Amniotic epithelial cell (primary cell): Measurements from ENCODE around the gene B3GAT1.
"Not testable (repeated sequence)": the region's sequence is repeated elsewhere in the genome, so short reads cannot be mapped to it uniquely, and the experiment has no call there.

ENCODE experiments used
- DNase-seq: peaks from one replicate; pipeline ENCODE4 v3.0.0-alpha.2; 2010; ENCODE audit warnings: low read depth

B3GAT1 gene

GRCh38 chr11:134355136-134355535 lies 56.9 kb downstream of the B3GAT1 start:
- no peak for DNase-seq

GRCh38 chr11:134352111-134352510 lies 59.9 kb downstream of the B3GAT1 start:
- DNase-seq = no peak

DNA sequence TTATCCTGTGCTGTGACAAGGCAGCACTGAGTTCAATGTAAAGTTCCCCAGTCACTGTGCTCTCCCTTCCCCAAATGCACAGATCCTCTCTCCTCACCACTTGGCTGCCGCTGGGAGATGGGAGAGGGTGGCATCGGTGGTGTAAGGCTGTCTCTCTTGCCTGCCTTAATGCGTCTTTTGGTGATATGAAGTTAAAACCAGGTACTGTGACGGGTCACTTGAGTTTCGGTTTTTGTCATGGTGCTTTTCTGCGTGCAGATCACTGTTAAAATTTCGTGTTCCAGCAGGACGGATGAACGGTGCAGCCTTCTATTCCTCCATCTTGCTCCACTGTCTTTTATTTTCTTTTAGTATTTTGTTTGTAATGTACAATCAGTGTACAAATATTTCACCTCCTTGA lies 61.7 kb downstream of the B3GAT1 start:
- DNase-seq = no peak

DNA sequence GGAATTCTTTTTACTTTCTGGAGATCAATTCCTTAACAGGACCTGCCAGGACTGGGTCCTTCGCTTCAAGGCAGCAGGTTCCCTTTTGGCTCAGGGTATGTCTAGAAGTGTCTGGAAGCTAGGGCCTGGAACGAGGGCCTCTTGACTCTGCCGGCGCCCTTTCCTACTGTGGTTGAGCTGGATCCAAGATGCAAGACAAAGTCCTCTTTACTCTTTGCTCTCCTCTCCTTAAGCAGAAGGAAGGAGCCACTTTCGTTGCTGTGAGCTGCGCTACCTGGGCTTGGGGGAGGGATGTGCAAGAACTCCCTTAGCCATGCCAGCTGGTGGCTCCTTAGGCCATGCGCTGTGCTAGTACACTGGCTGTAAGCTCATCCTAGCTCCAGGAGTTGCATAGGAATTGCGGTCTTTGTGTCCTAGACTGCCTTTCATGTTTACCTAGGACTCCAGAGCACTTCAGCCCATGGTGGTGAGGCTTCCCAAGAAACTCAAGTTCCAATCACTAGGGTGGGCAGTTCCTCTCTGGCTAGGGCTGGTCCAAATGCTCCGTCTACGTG lies 62.2 kb downstream of the B3GAT1 start:
- no peak for DNase-seq

GRCh38 chr11:134349109-134349801 lies 62.8 kb downstream of the B3GAT1 start:
- no peak for DNase-seq

GRCh38 chr11:134347441-134347840 lies 64.6 kb downstream of the B3GAT1 start:
- DNase-seq = no peak

GRCh38 chr11:134346976-134347350 lies 65.1 kb downstream of the B3GAT1 start:
- no peak for DNase-seq

GRCh38 chr11:134346101-134346975 lies 65.7 kb downstream of the B3GAT1 start:
- DNase-seq = no peak

DNA sequence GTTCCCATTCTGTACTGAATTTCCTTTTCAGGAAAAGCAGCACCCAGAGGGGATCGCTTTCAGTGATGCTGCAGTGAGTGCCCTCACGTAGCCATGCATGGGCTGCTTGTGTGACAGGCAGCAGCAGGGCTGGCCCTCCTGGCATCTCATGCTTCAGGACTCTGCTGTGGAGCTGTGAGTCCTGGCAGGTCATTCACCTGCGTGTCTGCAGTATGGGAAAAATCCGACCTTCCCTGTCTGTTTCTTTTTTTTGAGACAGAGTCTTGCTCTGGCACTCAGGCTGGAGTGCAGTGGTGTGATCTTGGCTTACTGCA lies 66.8 kb downstream of the B3GAT1 start:
- no peak for DNase-seq

- DNase-seq = not testable (repeated sequence)
Measured at GRCh38 chr11:134344497-134345236, 67.4 kb downstream of the B3GAT1 start.

DNA sequence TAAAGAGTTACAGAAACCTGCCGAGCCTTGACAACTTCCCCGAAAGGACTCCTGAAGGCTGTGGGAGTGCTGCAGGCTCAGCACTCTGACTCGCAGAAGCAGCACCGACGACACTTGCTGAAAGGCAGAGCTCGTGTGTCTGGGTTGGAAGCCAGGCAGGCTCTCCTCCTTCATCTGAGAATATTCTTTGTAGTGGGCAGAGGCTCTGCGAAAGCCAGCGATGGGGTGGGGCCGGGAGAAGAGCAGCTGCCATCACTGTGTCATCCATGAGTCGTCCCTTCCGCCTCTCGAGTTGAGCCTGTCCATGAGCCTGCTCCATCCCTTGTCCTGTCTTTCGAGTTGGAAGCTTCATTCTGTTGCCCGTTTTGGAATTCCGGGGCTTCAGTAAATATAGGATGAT lies 68.4 kb downstream of the B3GAT1 start:
- no peak for DNase-seq

DNA sequence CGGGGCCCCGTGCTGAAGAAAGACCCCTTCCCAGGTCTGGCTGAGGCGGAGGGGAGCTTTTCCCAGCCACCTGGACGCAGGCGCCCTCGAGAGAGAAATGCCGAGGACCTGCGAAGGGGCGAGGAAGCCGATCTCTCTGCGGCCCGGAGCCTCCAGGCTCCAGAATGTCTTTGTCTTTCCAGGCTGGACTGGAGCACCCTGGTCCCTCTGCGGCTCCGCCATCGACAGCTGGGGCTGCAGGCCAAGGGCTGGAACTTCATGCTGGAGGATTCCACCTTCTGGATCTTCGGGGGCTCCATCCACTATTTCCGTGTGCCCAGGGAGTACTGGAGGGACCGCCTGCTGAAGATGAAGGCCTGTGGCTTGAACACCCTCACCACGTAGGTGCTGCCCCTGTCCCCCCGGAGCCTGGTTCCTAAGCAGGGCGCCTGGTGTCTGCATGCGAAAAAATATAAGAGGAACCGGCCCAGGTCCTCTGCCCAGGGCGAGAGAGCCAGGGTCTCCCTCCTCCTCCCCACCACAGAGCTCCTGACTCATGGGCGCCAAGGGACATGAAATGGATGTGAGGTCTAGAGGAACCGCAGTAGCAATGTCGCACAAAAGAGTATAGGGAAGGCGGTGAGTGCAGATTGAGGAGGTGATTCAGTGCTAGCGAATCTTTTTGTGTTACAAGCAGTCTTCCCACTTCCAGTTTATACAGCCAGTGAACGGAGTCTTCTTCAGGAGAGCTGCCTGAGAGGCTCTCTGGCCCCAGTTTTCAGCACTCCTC lies 69.3 kb downstream of the B3GAT1 start:
- no peak for DNase-seq

DNA sequence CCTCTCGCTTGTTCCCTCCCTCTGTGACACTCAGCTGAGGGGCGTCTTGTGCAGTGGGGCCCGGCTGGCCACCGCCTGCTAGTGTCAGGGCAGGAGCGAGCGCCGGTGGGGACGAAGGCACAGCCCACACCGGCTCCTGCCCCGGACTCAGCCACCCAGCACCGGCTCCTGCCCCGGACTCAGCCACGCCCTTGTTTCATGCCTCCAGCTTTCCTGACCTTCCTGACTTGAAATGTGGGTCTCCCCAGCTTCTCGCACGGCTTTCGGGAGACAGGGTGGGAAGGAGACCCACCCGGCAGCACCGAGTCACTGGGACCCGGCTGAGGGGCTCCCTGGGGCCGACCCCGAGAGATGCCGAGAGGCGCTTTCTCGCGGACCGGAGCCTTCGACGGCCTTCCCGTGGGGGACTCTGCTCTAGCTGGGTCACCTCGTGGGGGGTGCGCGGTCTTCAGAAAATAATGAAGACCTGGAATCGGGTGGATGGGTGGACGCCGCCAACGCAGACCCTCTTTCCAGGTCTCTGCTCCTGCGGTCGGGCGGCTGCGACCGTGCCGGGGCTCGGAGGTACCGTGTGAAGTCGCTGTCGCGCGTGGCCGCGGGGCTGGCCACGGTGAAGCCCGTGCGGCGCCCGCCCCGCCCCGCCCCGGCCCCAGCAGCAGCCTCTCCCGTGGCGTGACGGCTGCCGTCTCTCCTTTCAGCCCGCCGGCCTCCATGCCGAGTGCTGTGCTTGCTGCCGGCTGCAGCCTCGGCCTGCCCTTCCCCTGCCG lies 70.1 kb downstream of the B3GAT1 start:
- no peak for DNase-seq

DNA sequence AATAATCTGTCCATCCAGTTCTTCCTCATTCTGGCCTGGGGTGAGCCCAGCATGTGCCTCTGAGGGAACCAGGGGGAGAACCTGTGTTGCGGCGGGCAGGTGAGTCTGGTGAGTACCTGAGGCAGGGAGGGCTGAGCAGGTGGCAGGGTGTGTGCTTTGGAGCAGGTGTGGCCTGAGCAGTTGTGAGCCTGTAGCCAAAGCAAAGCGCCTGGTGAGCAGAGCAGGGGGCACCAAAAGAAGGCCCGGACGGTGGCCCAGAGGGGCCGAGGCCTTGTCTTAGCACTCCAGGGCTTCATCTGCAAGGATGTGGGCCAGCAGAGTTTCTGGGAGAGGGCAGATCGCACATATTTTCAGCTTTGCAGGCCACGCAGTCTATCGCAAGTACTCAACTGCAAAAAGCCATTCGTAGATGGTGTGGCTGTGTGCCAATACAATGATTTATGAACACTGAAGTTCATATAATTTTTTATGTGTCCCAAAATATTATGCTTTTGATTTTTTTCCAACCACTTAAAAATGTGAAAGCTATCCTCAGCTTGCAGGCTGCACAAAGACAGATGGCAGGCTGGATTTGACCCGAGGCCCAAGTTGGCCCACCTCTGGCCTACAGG lies 71.6 kb downstream of the B3GAT1 start:
- no peak for DNase-seq

GRCh38 chr11:134339756-134340155 lies 72.3 kb downstream of the B3GAT1 start:
- DNase-seq = no peak

DNA sequence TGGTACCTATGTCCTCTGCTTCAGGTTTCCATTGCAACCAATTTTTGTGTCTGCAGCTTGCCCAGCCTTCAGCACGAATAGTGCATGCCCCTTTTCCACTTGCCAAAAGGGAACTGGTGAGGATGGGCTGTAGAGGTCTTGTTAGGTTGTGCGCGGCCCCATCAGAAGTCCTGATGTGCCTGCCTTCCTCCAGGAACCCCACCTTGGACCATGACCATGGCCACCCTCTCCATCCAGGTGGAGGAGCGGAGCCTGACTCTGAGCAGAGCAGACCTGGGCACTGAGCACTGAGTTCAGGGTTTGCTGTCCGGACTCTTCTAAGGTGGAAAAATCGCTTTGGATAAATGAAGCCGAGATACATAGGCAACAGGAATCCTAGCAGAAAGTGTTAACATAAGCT lies 73.4 kb downstream of the B3GAT1 start:
- no peak for DNase-seq

DNA sequence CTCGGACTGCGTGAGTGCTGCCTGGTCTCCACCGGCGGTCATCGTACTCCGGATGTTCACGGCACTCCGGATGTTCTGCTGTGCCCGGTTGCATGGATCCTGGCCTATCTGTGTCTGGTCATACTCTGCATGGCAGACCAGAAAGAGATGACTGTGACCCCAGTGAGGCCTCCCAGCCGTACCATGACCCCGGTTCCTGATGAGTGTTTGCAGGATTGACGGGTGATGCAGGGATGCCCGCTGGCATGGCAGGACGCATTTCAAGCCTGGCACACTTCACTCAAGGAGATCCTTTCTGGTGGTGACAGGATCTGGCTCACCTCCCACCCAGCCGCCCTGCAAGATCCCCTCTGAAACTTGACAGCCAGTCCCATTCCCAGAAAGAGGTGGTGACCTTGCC lies 74.0 kb downstream of the B3GAT1 start:
- no peak for DNase-seq

DNA sequence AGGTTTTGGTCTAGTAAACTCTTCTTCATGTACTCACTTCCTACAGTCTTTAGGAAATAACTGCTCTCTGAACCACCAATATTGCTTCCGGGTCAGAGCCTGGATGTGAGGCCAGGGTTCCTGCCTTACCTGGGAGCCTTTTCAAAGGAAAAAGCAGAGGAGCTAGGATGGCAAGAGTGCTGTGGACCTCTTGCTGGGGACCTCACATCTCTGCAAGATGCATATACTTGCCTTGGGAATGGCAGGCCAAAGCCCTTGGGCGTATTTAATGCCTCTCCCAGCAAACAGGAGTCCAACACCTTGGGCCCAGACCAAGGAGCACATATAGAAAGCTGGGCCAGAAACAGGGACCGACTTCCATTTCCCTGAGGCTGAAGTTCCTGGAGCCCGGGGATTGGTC lies 75.0 kb downstream of the B3GAT1 start:
- DNase-seq = no peak

- DNase-seq = no peak
Measured at GRCh38 chr11:134334796-134335571, 77.1 kb downstream of the B3GAT1 start.

DNA sequence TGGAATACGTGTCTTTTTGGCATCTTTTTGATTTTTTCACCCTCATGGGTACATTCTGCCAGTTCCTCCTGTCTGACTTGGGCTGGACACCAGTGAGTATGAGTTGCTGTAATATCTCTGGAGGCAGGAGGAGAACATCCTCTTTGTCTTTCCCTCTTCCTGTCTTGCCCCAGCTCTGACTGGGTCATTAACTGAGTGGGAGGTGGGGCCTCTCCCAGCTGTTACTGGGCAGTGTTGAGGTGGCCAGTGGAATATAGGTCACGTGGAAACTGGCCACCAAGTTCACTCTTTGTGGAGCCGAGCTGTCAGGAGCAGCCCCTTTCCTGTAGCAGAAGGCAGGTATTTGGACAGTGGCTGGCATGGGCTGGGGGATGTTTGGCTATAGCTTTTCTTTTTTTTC lies 78.1 kb downstream of the B3GAT1 start:
- no peak for DNase-seq
